ENCODE measurements around the gene CDH13.

- TF ChIP-seq EZH2 (IDR thresholded peaks at IDR 0.05; ENCODE audit: borderline replicate concordance, low read depth, low read length, severe bottlenecking) (no peak), CTCF (IDR thresholded peaks at IDR 0.05; ENCODE audit: extremely low read depth in 1 of 2, insufficient read depth in 1 of 2, low read depth in 1 of 2, low read length in 2 of 2) (no peak), MAX (IDR thresholded peaks at IDR 0.05; ENCODE audit: insufficient read depth, insufficient read length) (no peak), POLR2AphosphoS5 (IDR thresholded peaks at IDR 0.05; ENCODE audit: insufficient read depth, low read depth, low read length) (no peak), POLR2A (IDR thresholded peaks at IDR 0.05; ENCODE audit: low read depth, low read length) (no peak), MYC (IDR thresholded peaks at IDR 0.05; ENCODE audit: low read depth, low read length) (no peak), FOS (IDR thresholded peaks at IDR 0.05; ENCODE audit: borderline replicate concordance, insufficient read depth, low read length) (no peak), JUN (IDR thresholded peaks at IDR 0.05; ENCODE audit: borderline replicate concordance, insufficient read depth, insufficient read length, low read depth) (no peak)
These were observed 1096.5 kb downstream of the CDH13 start for GRCh38 chr16:83723244-83723643.

Measured in endothelial cell of umbilical vein (primary cell).